Femur (tissue), 1 donor: ENCODE measurements around the gene LCORL.
"Not testable (repeated sequence)": the region's sequence is repeated elsewhere in the genome, so short reads cannot be mapped to it uniquely, and the experiment has no call there.

ENCODE experiments used
- DNase-seq: peaks from one replicate; pipeline ENCODE4 v3.0.0-alpha.2; 2017

The LCORL gene

GRCh38 chr4:18014269-18014668 is 7.3 kb downstream of the LCORL start:
- no peak for DNase-seq

DNA sequence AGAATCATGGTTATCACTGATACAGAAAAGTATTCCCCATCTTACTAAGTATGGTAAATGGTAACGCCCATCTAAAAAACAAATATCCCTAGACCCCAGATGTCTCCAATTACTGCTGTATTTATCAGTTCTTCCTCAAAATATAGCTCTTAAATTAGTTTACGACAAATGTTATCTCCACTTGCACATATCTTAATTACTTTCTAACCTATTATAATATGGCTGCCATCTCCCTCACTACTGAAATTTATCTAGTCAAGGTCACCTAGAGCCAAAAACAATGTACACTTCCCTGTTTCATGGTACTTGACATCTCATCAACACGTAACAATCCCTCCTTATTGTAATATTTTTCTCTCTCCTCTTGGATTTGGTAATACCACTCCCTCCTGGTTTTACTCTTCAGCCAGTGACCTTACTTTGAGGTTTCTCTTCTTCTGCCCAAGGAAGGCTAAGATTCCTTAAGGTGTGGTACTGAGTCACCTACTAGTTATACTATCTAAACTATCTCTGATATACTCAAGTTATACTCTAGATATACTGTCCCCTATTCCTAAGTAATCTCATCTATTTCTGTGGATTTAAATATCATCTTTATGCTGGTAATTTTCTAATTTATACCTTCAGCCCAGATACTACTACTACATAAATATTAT is 8.6 kb downstream of the LCORL start:
- no peak for DNase-seq

DNA sequence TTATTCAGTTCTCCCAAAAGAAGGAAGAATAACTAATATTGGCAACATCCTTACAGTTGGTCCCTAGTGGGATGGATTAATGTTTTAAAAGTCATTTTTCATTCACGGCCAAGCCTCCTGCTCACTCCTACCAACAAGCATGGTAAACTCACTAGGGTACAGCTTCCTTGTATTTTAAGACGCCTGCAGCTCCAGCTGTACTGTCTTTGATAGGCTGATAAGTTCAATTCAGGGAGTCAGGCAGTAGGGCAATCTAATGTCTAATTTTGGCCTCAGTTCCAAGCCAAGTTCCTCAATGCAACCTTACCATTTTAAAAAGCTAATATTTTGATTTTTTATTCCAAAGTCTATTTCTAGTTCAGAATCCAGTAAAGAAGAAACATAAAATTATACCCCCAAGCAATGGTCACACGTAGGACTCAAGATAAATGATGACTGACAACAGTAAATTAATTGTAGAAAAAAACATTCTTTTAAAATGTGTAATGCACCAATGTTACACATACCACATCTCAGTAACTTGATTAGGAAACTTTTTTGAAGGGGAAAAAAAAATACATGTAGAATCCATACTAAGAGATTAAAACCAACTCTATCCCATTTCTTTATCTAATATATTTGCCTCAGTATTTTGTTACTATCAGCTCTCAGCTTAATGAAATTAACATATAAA is 9.3 kb downstream of the LCORL start:
- DNase-seq = no peak

DNA sequence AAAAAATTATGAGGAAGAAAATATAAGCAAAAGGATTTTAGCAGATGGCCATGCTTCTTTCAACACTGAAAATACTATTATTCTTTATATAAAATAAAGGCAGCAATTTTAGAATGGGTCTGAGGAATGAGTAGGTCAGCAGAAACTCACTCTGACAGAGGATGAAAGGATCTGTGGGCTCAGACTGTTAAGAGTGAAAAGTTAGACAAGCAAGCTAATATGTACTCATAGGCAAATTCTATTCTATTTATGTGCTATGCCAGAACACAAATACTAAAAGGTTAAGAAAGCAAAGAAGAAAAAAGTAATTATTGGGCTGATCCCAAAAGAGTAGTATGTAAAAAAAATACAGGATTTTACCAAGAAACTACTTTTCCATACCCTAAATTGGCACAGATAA is 13.9 kb downstream of the LCORL start:
- no peak for DNase-seq

GRCh38 chr4:18006432-18006831 is 15.1 kb downstream of the LCORL start:
- DNase-seq = not testable (repeated sequence)

DNA sequence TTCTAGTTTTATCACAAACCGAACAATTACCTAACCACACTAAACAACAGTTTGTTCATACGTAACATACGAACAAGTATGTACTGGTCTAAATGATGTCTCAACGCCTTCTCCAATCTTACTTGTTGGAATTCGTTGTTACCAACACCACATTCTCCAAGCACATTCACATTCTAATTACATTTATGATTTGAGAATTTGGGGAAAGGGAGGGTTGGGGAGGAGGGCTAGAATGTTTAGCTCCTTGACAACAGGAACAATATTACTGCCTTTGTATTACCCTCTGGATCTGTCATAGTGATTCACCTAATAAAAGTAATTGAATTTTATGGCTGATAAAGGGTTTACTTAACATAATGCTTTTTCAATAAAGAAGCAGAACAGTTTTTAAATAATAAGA is 24.4 kb downstream of the LCORL start:
- no peak for DNase-seq

GRCh38 chr4:17995165-17995564 is 26.4 kb downstream of the LCORL start:
- DNase-seq = no peak

- DNase-seq = no peak
Observed at GRCh38 chr4:17985832-17986231, 35.7 kb downstream of the LCORL start.

DNA sequence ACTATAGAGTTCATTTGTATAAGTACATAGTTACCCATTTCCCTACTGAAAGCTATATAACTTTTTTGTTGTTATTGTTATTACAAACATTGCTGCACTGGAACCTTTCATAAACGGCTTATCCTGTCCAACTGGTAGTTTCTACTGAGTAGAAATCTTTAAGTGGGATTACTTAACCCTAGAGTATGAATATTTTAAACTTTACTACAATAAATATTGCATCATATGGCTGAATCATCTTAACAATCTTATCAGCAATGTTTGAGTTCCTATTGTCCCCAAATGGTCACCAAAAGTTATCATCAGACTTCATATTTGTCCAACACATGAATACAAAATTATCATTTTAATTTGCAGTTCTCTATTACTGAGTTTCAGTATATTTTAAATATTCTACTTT is 40.5 kb downstream of the LCORL start:
- no peak for DNase-seq

- no peak for DNase-seq
Observed at GRCh38 chr4:17968721-17969120, 52.8 kb downstream of the LCORL start.

DNA sequence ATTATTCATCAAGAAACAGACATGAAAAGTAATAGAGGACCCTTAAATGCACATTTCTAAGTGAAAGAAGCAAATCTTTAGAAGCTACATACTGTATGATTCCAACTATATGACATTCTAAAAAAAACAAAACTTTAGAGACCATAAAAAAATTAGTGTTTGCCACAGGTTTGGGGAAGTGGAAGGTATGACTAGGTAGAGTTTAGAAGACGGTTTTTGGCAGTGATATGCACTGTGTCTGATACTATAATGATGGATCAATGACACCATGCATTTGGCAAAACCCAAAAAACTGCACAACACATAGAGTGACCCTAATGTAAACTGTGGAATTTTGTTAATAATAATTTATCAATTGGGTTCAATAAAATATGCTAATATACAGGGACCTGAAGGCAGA is 54.5 kb downstream of the LCORL start:
- DNase-seq = no peak

DNA sequence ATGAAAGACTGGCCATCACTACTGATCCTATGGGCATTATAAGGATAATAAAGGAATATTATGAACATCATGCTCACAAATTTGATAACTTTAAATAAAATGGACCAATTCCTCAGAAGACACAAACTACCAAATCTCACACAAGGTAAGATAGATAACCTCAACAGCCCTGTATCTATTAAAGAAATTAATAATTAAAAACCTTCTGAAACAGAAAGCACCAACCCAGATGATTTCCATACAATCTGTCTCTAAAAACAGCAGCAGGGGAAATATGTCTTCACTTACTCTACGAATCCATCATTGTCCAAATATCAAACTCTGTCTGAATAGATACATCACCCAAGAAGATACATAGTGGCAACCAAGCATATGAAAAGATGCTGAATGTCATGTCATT is 55.2 kb downstream of the LCORL start:
- DNase-seq = no peak

DNA sequence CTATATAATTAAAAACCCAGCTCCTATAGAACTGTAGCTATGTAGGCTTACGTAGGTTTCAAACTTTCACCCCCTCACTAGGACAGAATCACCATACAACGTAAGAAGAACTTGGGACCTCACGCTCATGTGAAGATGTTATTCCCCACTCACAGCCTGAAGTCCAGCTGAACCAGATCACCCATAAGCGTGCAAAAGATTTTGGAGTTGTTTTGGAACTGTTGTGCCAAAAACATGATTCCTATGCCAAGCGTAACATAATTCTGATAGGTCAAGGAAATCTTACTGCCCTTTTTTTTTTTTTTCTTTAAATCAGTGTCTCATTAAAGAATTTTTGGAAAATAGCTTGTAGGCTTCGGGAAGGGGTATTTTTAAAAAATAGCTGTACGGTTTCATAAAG is 57.0 kb downstream of the LCORL start:
- no peak for DNase-seq

DNA sequence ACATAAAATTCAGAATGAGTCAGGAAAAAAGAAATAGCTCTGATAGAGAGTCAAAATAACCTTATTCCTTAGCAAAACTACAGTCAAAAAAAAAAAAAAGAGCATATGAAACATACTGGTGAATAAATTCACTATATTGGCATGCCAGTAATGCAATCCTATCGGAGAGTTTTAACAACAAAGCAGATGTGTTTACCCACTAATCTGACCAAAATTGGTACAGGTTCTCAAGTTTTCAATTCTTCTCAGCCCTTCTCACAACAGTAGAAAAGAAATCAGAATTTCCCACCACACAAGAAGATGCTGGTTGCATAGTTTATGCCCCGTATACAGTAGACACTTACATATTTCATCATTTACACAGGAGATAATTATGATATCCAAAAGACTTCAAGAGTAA is 59.4 kb downstream of the LCORL start:
- no peak for DNase-seq

DNA sequence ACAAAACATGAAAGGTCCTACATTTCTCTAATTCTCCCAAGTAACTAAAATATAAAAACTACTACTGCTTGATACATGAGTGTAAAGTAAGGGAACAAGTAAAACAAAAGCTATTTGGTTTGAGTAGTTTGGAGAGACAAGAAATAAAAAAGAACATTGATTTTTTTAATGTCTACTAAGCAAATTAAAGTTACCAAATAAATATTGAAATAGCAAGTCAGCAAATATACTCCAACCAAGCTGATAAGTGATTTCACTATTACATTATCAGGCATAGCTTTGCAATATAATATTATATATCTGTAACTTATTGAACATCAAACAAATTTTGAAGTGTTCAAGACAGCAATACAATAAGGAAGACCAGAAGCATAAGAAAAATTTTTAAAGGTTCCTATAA is 60.3 kb downstream of the LCORL start:
- DNase-seq = no peak

DNA sequence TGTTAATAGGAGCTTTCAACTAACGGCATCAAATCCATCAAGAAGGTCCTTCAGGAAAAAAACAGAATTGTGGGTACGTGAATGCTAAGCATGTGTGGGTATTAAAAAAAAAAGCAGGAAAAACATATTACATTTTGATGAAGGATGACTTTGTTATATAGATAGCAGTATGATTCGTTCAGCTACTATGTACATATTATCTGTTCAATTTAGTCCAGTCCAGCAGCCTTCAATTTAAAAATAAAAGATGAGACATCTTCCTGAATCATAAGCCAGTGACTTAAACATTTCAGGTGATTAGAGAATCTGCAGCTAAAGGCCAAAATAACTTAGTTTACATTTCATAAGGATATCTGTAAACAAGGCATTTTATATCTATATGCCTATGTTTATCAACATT is 63.4 kb downstream of the LCORL start:
- DNase-seq = no peak

DNA sequence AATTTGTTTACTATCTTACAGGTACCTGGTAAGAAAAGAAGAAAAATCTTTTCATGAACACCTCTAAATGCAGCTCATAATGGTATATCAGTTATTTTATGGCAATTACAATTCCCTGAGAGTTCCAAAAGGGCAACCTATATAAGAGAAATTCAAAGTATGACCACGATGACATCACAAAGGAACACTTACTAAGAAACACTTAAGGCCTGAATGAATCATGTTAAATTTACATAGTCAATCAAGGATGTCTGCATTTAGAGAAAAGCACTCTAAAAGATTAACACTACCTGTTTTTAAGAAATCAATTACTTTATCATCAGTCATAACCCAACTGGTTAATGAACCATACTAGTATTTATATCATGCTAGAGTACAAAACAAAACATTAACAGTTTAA is 63.9 kb downstream of the LCORL start:
- no peak for DNase-seq

DNA sequence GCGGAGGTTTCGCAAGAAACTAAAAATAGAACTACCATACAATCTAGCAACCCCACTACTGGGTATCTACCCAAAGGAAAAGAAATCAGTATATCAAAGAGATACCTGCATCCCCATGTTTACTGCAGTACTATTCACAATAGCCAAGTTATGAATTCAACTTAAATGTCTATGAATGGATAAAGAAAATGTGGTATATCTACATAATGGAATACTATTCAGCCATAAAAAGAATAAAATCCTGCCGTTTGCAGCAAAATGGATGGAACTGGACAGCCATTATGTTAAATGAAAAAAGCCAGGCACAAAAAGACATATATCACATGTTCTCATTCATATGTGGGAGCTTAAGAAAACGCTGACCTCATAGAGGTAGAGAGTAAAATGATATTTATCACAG is 65.3 kb downstream of the LCORL start:
- DNase-seq = no peak

- no peak for DNase-seq
Observed at GRCh38 chr4:17945303-17945702, 76.3 kb downstream of the LCORL start.

- no peak for DNase-seq
Observed at GRCh38 chr4:17941731-17942130, 79.8 kb downstream of the LCORL start.

DNA sequence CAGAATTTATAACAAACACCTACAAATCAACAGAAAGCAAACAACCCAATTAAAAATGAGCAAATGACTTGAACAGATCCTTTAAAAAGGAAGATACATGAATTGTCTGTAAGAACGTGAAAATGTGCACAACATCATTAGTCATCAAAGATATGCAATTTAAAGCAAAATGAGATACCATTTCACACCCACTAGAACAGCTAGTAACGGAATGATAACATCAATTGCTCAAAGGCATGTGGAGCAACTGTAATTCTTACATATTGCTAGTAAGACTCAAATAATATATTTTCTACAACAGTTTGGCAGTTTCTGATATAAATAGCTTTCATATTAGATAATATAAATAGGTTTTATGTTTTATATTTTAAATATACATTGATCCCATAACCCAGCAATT is 82.5 kb downstream of the LCORL start:
- no peak for DNase-seq

DNA sequence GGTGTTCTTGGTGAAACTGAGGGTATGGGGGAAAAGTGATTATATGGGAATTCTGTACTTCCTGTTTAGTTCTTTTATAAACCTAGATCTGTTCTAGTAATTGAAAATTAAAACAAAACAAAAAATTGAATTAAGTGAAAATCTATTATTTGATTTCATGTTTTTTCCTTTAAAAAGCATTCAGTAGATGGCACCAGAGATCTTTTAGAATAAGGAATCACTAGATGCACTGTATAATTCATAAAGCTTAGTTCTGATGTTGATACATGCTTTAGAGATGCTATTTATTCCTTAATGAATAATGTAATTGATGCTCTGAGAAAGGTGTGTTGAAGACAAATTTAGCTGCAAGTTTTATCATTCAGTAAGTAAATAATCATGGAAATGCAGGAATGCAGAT is 87.3 kb downstream of the LCORL start:
- no peak for DNase-seq

DNA sequence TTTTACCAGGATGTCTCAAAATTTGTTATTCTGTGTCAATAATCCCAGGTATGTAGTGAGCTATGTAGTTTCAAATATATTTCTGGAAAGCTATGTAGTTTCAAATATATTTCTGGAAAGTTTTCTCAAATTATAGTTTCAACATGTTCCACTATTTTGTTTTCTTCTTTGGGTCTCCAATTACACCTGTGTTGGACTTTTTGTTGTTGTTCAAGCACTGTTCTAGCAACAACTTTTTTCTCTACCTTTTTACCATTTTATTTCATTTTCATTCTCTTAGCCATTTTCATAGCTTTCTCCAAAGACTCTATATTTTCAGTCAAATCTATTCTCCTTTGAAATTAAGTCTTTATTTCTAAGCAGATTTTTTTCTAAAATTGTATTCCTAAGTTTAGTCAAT is 88.4 kb downstream of the LCORL start:
- no peak for DNase-seq

DNA sequence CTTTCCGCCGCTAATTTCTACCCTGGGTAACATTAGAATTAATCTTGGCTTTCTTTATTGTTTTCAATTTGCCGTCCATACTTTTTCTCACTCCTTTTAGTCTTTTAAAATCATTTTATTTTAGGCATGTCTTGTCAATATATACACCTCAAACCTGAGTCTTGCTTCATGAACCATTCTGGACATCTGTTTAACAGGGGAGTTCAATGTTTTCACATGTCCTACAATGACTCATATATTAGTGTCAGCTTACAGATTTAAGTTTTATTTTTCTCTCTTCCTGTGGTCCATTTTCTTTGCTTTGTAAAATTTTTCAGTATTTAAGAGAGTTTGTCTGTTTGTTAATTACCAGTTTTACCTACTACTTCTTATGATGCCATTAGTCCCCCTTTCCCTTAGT is 89.5 kb downstream of the LCORL start:
- no peak for DNase-seq

- DNase-seq = no peak
Observed at GRCh38 chr4:17930256-17930655, 91.3 kb downstream of the LCORL start.
